Brain microvascular endothelial cell (primary cell): Measurements from ENCODE around the gene FSHR.

Experiments
- DNase-seq: peaks from one replicate; pipeline ENCODE4 v3.0.0-alpha.2; 2020
- H3K27ac ChIP-seq: fragments of 250-450 bp; sonication (Bioruptor Pico); 2 replicates; pipeline ENCODE4 v1.5.1; 2020; ENCODE audit warnings: mild to moderate bottlenecking, moderate library complexity
- H3K27me3 ChIP-seq: fragments of 250-450 bp; sonication (Bioruptor Pico); replicated peaks from 2 replicates; pipeline ENCODE4 v1.5.1; 2020; ENCODE audit warnings: mild to moderate bottlenecking
- H3K36me3 ChIP-seq: fragments of 250-450 bp; sonication (Bioruptor Pico); replicated peaks from 2 replicates; pipeline ENCODE4 v1.5.1; 2020; ENCODE audit warnings: mild to moderate bottlenecking
- H3K4me3 ChIP-seq: 2 replicates; pipeline ENCODE4 v1.5.1; 2011; ENCODE audit warnings: low read depth, mild to moderate bottlenecking, control low read depth, low read length, moderate library complexity
- CTCF ChIP-seq: IDR thresholded peaks from 2 replicates; pipeline ENCODE4 v1.5.1; 2011; ENCODE audit warnings: low read depth, mild to moderate bottlenecking, moderate library complexity, low read length, control low read depth, inconsistent platforms; ENCODE audit errors: missing control alignments
- in situ Hi-C: cut with HindIII; loops from 2 replicates; pipeline ENCODE4 v1.10.0; 2017; ENCODE audit warnings: low sequenced_read_pairs, low pct_ligation_motif_present

Gene FSHR

GRCh38 chr2:49005261-49005660 lies 149.1 kb downstream of the FSHR start:
- TF ChIP-seq CTCF: no peak
- Histone ChIP-seq H3K27me3 (no peaks in the 10 kb centered on the region), H3K27ac (no peak overlapping the region), H3K36me3 (no peaks in the 10 kb centered on the region), H3K4me3 (no peak overlapping the region)
- DNase-seq: no peak
- in situ Hi-C loops: no loop called here

GRCh38 chr2:49004036-49004626 lies 150.2 kb downstream of the FSHR start:
- Histone ChIP-seq H3K36me3 (no peaks in the 10 kb centered on the region), H3K27ac (no peak overlapping the region), H3K27me3 (no peaks in the 10 kb centered on the region), H3K4me3 (no peak overlapping the region)
- in situ Hi-C loops: no loop called here
- TF ChIP-seq CTCF: no peak
- no peak for DNase-seq

- no peak overlapping the region for H3K4me3 ChIP-seq
- no peaks in the 10 kb centered on the region for H3K27me3 ChIP-seq
- no peak for TF ChIP-seq CTCF
- in situ Hi-C loops: no loop called here
- DNase-seq: no peak
- no peaks in the 10 kb centered on the region for H3K36me3 ChIP-seq
- no peak overlapping the region for H3K27ac ChIP-seq
Measured at GRCh38 chr2:49003201-49003600, 151.1 kb downstream of the FSHR start.

- in situ Hi-C loops: no loop called here
Measured at GRCh38 chr2:49002750-49003149, 151.6 kb downstream of the FSHR start.

GRCh38 chr2:49000695-49001094 lies 153.6 kb downstream of the FSHR start:
- in situ Hi-C loops: no loop called here
- no peak for TF ChIP-seq CTCF

More at GRCh38 chr2:49002750-49003149, 151.6 kb downstream of the FSHR start:
- H3K36me3 ChIP-seq: no peaks in the 10 kb centered on the region
- H3K27ac ChIP-seq: no peak overlapping the region
- H3K4me3 ChIP-seq: no peak overlapping the region
- no peak for TF ChIP-seq CTCF
- no peak for DNase-seq
- H3K27me3 ChIP-seq: no peaks in the 10 kb centered on the region

GRCh38 chr2:48998449-48998848 lies 155.9 kb downstream of the FSHR start:
- H3K36me3 ChIP-seq: no peaks in the 10 kb centered on the region
- no peak for TF ChIP-seq CTCF
- no peak overlapping the region for H3K27ac ChIP-seq
- H3K4me3 ChIP-seq: no peak overlapping the region
- in situ Hi-C loops: no loop called here
- H3K27me3 ChIP-seq: no peaks in the 10 kb centered on the region
- no peak for DNase-seq

More at GRCh38 chr2:49000695-49001094, 153.6 kb downstream of the FSHR start:
- Histone ChIP-seq H3K4me3 (no peak overlapping the region), H3K27me3 (no peaks in the 10 kb centered on the region), H3K36me3 (no peaks in the 10 kb centered on the region), H3K27ac (no peak overlapping the region)
- no peak for DNase-seq
